ENCODE results near the gene B4GALT5.
"Not testable (repeated sequence)": the region's sequence is repeated elsewhere in the genome, so short reads cannot be mapped to it uniquely, and the experiment has no call there.

Gene B4GALT5, protein sequence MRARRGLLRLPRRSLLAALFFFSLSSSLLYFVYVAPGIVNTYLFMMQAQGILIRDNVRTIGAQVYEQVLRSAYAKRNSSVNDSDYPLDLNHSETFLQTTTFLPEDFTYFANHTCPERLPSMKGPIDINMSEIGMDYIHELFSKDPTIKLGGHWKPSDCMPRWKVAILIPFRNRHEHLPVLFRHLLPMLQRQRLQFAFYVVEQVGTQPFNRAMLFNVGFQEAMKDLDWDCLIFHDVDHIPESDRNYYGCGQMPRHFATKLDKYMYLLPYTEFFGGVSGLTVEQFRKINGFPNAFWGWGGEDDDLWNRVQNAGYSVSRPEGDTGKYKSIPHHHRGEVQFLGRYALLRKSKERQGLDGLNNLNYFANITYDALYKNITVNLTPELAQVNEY

DNA sequence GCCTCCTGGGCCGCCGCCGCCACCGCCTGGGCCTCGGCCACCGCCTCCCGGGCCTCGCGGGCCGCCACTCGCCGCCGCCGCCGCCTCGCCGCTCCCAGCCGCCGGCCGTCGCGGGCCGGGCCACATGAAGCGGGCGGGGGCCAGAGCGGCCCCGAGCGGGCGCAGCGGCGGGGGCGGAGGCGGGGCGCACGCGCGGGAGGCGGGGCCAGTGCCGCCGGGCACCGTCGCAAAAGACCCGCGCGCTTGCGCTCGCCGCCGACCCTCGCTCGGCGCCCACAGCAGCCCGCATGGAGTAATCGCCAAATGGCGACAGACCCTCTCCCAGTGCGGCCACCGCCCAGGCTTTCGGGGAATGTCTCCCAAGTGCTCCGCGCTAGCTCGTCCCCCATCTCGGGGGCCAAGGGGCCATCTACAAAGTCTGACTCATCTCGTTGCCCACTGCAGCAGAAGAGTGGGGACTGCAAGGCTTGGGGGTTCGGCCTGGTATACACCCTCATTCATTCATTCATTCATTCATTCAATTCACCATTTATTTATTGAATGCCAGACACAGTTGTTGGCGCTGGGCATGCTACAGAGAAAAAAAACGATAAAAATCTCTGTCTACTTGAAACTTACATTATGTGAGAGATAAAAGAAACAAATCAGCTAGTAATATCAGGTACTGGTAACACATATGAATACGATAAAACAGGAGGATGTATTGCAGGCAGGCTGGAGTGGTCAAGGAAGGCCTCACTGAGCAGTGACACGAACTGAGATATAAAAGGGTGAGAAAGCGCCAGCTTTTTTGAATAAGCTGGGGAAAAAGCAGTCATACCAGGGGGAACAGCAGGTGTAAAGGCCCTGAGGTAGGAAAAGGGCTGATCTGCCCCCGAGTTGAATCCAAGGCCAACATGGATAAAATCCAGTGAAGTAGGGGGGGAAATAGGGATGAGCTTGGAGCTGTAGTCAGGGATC is at the start of gene B4GALT5:
Gene B4GALT5, minus strand, starts transcription at position 126 of the 960 bp plus-strand sequence. CDS start 188 bp downstream, outside the sequence.
- DNase-seq (ENCODE audit: low read depth) = peak; percentile 25

DNA sequence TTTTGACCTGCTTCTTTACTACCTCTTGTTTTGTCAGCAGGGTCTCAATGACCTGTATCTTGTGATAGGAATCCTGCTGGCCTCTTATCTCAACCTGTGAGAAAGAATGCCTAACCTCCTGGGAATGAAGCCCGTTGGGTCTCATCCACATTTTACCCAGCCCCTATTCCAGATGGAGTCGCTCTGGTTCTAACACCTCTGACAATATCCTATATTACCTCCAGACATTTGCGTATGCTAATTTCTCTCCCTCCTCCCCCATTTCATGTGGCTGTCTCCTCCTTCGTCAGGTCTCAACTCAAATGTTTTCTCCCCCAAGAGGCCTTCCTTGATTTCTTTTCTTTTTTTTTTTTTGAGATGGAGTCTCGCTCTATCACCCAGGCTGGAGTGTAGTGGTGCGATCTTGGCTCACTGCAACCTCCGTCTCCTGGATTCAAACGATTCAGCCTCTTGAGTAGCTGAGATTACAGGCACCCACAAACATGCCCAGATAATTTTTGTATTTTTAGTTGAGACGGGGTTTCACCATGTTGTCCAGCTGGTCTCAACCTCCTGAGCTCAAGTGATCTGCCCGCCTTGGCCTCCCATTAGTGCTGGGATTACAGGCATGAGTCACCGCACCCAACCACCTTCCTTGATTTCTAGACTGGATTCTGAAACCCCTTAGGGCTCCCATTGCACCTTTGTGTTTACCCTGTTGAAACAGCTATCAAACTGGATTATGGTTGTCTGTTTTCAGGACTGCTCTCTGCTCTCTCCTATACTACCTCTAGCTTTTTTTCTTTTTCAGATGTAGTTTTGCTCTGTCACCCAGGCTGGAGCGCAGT is 49.5 kb upstream of the B4GALT5 start:
- no peak for DNase-seq (ENCODE audit: low read depth)

GRCh38 chr20:49761888-49762287 is 48.2 kb upstream of the B4GALT5 start:
- not testable (repeated sequence) for DNase-seq (ENCODE audit: low read depth)

GRCh38 chr20:49759266-49759950 is 45.7 kb upstream of the B4GALT5 start:
- DNase-seq (ENCODE audit: low read depth) = no peak

DNA sequence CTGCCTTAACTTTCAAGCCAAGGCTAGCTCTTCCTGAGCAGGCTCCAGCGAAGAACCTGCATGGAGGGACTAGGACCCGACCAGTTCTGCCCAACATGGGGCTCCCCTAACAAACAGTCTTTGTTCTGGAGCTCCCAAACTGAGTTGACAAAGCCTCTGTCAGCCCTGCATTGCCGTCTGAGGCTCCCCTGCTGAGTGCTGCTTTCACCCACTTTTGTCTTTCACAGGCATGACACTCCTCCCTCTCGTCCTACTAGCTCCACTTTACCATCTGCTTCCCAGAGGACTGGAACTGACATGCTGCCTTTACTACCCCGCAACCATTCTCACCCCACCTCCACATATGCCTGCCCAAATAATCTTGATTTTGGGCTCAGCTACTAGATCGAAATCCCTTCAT is 45.1 kb upstream of the B4GALT5 start:
- no peak for DNase-seq (ENCODE audit: low read depth)

DNA sequence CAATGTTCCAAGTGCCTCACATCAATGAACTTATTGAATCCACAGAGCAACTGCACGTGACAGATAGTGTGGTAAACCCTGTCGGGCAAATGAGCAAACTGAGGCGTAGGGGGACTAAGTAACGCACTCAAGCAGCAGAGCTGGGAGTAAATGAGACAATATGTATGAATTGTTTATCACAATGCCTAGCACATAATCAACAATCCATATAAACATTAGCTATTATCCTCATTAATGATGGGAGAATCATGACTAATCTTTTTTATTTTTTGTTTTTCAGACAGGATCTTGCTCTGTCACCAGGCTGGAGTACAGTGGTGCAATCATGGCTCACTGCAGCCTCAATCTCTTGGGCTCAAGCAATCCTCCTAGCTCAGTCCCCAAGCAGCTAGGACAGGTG is 43.9 kb upstream of the B4GALT5 start:
- DNase-seq (ENCODE audit: low read depth) = no peak

DNA sequence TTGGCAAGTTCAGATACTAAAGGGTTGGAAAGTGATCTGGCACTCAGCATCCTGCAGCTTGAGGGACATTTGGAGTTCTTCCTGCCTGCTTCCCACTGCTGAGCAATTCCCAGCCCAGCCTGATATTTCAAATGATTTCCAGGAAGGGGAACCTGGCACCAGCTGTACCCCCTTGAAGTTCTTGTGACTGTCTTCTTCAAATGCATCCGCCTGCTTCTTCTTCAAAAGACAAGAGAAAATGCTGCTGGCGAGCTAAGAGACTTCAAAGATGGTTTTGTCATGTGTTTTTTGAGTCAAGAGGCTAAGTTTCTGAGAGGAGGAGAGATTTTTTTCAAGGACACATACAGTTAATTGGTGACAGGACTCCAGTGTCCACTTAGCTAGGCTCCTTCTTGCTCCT is 42.6 kb upstream of the B4GALT5 start:
- no peak for DNase-seq (ENCODE audit: low read depth)

DNA sequence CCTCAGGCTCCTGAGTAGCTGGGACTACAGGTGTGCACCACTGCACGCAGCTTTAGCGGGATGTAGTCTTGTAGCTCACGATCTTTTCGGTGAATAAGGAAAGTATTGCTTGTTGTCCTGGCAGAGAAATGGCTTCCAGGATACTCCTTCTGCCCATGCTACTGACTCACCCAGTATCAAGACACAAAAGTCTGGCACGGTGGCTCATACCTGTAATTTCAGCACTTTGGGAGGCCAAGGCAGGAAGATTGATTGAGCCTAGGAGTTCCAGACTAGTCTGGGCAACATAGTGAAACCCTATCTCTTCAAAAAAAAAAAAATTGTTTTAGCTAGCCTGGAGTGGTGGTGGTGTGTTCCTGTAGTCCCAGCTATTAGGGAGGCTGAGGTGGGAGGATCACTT is 40.9 kb upstream of the B4GALT5 start:
- no peak for DNase-seq (ENCODE audit: low read depth)

- DNase-seq (ENCODE audit: low read depth) = no peak
These were observed 39.5 kb upstream of the B4GALT5 start for GRCh38 chr20:49753133-49753532.

GRCh38 chr20:49752201-49752903 is 38.7 kb upstream of the B4GALT5 start:
- no peak for DNase-seq (ENCODE audit: low read depth)

DNA sequence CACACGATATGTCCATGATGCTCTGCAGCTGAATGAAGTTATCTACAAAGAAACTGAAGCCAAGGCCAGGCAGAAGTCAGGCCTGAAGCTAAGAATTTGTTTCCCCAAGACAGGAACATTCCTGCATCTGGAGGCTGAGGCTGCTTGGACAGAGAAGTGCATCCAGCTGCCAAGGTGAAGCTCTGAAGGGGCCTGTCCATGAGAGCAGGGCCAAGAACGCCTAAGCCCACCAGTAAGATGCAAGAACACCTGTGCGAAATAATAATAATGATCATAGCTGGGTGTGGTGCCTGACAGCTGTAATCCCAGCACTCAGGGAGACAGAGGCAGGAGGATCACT is 37.7 kb upstream of the B4GALT5 start:
- DNase-seq (ENCODE audit: low read depth) = no peak

DNA sequence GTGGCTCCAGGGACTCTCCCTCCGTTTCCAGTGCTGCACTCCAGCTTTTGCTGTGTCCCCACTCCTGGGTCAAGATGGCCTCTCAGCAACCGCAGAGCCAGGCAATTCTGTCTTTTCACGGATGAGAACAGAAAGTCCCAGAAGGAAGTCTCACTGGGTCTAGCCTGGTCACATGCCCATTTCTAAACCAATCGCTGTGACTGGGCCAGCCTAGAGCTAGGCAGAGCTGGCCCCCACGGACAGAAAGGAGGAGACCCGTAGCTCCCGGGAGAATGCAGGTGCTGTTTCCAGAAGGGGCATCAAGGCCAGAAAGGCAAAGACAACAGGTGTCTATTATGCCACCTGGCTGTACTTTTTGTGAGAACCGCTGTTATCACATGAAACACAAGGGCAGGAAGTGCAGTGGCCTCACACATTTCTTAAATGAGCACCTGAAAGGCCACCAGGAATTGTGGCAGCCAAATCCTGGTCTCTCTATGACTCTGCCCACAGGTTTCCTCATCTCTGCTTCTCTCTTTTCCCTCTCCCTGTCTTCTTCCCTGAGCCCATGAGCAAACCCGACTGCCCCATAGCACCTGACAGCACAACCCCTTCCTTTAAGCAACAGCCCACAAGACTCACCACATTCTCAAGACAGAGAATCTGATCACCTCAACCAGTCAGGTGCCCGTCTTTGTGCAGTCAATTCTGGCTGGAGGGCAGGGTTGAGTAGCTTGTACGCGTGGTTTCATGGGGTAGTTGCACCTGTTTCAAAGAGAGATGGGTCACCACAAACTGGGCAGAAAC is 37.1 kb upstream of the B4GALT5 start:
- no peak for DNase-seq (ENCODE audit: low read depth)

DNA sequence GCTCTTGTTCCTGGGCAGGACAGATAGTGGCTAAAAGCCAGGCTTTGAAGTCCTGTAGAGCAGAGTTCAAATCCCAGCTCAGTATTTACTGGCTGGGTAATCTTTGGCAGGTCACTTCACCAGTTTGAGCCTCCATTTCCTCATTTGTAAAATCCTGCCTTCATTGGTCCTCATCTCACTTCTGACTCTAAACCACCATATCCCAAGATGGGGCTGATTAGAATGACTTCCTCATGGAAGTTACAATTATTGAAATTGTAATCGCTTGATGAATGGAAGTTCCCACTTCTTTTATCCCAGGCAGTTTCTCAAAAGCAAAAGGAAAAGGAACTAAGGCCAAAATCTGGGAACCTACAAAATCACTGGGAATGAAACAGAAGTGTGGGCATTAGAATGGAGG is 35.9 kb upstream of the B4GALT5 start:
- DNase-seq (ENCODE audit: low read depth) = no peak

GRCh38 chr20:49748525-49748838 is 34.8 kb upstream of the B4GALT5 start:
- DNase-seq (ENCODE audit: low read depth) = no peak

- DNase-seq (ENCODE audit: low read depth) = no peak
These were observed 34.2 kb upstream of the B4GALT5 start for GRCh38 chr20:49747707-49748524.

DNA sequence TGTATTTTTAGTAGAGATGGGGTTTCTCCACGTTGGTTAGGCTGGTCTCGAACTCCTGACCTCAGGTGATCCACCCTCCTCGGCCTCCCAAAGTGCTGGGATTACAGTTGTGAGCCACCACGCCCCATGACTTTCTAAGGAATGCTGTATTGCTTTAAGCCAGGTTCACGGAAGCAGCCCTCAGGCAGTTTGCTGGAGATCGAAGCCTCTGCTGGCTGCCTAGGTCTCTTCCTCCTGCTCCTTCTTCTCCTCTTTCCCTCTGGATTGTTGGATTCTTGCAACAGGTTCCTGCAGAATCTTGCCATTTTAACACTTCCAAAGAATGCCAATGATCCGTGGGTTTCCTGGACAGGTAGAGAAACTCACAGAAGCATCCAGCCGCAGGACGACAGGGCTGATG is 29.3 kb upstream of the B4GALT5 start:
- no peak for DNase-seq (ENCODE audit: low read depth)

- no peak for DNase-seq (ENCODE audit: low read depth)
These were observed 28.3 kb upstream of the B4GALT5 start for GRCh38 chr20:49741977-49742376.

DNA sequence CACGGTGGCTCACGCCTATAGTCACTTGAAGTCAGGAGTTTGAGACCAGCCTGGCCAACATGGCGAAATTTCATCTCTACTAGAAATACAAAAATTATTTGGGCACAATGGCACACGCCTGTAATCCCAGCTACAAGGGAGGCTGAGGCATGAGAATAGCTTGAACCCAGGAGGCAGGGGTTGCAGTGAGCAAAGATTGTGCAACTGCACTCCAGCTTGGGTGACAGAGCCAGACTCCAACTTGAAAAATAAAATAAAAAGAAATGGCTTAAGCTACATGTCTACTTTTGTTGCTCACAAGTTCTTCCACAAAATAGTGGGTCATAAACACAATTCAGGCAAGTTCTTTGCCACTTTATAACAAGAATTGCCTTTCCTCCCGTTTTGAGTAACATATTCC is 27.1 kb upstream of the B4GALT5 start:
- no peak for DNase-seq (ENCODE audit: low read depth)

DNA sequence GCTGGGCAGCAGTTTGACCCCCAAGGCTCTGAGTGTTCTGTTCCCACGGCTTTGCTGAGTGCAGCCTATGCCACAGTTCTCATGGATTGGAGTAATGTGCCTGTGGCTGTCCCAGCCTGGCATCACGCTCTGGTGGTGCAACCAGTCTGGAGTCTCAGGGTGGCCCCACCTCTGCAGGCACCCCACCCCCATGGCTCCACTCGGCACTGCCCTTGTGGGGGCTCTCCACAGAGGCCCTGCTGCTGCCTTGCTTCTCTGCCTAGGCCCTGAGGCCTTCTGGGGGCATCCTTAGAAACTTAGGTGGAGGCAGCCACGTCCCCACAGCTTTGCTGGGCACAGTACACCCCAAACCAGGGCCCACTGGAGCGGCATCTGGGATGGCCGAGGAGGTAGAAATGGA is 25.4 kb upstream of the B4GALT5 start:
- DNase-seq (ENCODE audit: low read depth) = no peak

GRCh38 chr20:49737260-49737659 is 23.6 kb upstream of the B4GALT5 start:
- DNase-seq (ENCODE audit: low read depth) = no peak

All from stimulated activated CD8-positive, alpha-beta memory T cell treated with anti-CD3 and anti-CD28 coated beads, Interleukin-15, amount 100 ng/mL, for 1 hour (primary cell).